WTC11 (cell line): Measurements from ENCODE around the gene GPATCH2. TPM values are rescaled to one million over a fixed set of nuclear protein-coding genes. Genes with fewer than 3 reads are reported as not detected.

Experiments used
- CBFB ChIP-seq: sonication (generic); formaldehyde crosslinking; IDR thresholded peaks from 2 replicates; pipeline ENCODE4 v1.8.1; 2022; ENCODE audit warnings: mild to moderate bottlenecking, low read depth, missing genetic modification reagents
- E2F5 ChIP-seq: sonication (generic); formaldehyde crosslinking; IDR thresholded peaks from 2 replicates; pipeline ENCODE4 v1.8.1; 2022; ENCODE audit warnings: mild to moderate bottlenecking, moderate library complexity, missing genetic modification reagents
- IRF1 ChIP-seq: sonication (generic); formaldehyde crosslinking; IDR thresholded peaks from 2 replicates; pipeline ENCODE4 v1.8.0; 2023; ENCODE audit warnings: missing genetic modification reagents
- KAT7 ChIP-seq: sonication (generic); formaldehyde crosslinking; IDR thresholded peaks from 2 replicates; pipeline ENCODE4 v1.8.1; 2023; ENCODE audit warnings: missing genetic modification reagents, mild to moderate bottlenecking, borderline replicate concordance
- NR2C2 ChIP-seq: sonication (generic); formaldehyde crosslinking; IDR thresholded peaks from 2 replicates; pipeline ENCODE4 v1.8.0; 2022; ENCODE audit warnings: mild to moderate bottlenecking, missing genetic modification reagents
- PRDM15 ChIP-seq: sonication (generic); formaldehyde crosslinking; IDR thresholded peaks from 2 replicates; pipeline ENCODE4 v1.8.0; 2022; ENCODE audit warnings: missing genetic modification reagents
- PRRX2 ChIP-seq: fragments of 250-450 bp; sonication (Bioruptor Pico); IDR thresholded peaks from 2 replicates; pipeline ENCODE4 v1.8.0; 2021; ENCODE audit warnings: mild to moderate bottlenecking
- RORB ChIP-seq: fragments of 250-450 bp; sonication (Bioruptor Pico); IDR thresholded peaks from 2 replicates; pipeline ENCODE4 v1.9.0; 2021; ENCODE audit warnings: mild to moderate bottlenecking
- SMAD3 ChIP-seq: sonication (generic); formaldehyde crosslinking; IDR thresholded peaks from 2 replicates; pipeline ENCODE4 v1.8.0; 2022; ENCODE audit warnings: missing genetic modification reagents, mild to moderate bottlenecking, borderline replicate concordance
- ZNF671 ChIP-seq: fragments of 250-450 bp; sonication (Bioruptor Pico); IDR thresholded peaks from 2 replicates; pipeline ENCODE4 v1.8.0; 2021; ENCODE audit warnings: mild to moderate bottlenecking
- total RNA-seq: library from RNA; stranded (reverse); gene quantifications from 3 replicates; pipeline ENCODE4 v1.2.3, GENCODE V29; 2021
- TF ChIP-seq, protein P1 (sequence below): sonication (generic); formaldehyde crosslinking; IDR thresholded peaks from 2 replicates; pipeline ENCODE4 v1.8.1; 2022; ENCODE audit warnings: low read depth, mild to moderate bottlenecking, moderate library complexity, missing genetic modification reagents, borderline replicate concordance
- TF ChIP-seq, protein P2 (sequence below): sonication (generic); formaldehyde crosslinking; IDR thresholded peaks from 2 replicates; pipeline ENCODE4 v1.8.0; 2023; ENCODE audit warnings: mild to moderate bottlenecking, missing genetic modification reagents
- TF ChIP-seq, protein P3 (sequence below): sonication (generic); formaldehyde crosslinking; IDR thresholded peaks from 2 replicates; pipeline ENCODE4 v1.8.1; 2023; ENCODE audit warnings: mild to moderate bottlenecking, missing genetic modification reagents, borderline replicate concordance
- TF ChIP-seq, protein P4 (sequence below): sonication (generic); formaldehyde crosslinking; IDR thresholded peaks from 2 replicates; pipeline ENCODE4 v1.8.1; 2023; ENCODE audit warnings: mild to moderate bottlenecking, missing genetic modification reagents, moderate library complexity

The GPATCH2 gene
- total RNA-seq, 1 experiment from 2014 or later, result 11.5 TPM

- TF ChIP-seq CBFB (no peak), ZNF671 (CRISPR knock-in tag) (no peak), SMAD3 (CRISPR knock-in tag) (no peak), KAT7 (CRISPR knock-in tag) (no peak), PRDM15 (CRISPR knock-in tag) (no peak), PRRX2 (CRISPR knock-in tag) (no peak), NR2C2 (CRISPR knock-in tag) (no peak), E2F5 (CRISPR knock-in tag) (no peak), IRF1 (CRISPR knock-in tag) (no peak), RORB (no peak)
- TF ChIP-seq, protein P1, sequence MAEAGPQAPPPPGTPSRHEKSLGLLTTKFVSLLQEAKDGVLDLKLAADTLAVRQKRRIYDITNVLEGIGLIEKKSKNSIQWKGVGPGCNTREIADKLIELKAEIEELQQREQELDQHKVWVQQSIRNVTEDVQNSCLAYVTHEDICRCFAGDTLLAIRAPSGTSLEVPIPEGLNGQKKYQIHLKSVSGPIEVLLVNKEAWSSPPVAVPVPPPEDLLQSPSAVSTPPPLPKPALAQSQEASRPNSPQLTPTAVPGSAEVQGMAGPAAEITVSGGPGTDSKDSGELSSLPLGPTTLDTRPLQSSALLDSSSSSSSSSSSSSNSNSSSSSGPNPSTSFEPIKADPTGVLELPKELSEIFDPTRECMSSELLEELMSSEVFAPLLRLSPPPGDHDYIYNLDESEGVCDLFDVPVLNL, result no peak
- TF ChIP-seq, protein P2, sequence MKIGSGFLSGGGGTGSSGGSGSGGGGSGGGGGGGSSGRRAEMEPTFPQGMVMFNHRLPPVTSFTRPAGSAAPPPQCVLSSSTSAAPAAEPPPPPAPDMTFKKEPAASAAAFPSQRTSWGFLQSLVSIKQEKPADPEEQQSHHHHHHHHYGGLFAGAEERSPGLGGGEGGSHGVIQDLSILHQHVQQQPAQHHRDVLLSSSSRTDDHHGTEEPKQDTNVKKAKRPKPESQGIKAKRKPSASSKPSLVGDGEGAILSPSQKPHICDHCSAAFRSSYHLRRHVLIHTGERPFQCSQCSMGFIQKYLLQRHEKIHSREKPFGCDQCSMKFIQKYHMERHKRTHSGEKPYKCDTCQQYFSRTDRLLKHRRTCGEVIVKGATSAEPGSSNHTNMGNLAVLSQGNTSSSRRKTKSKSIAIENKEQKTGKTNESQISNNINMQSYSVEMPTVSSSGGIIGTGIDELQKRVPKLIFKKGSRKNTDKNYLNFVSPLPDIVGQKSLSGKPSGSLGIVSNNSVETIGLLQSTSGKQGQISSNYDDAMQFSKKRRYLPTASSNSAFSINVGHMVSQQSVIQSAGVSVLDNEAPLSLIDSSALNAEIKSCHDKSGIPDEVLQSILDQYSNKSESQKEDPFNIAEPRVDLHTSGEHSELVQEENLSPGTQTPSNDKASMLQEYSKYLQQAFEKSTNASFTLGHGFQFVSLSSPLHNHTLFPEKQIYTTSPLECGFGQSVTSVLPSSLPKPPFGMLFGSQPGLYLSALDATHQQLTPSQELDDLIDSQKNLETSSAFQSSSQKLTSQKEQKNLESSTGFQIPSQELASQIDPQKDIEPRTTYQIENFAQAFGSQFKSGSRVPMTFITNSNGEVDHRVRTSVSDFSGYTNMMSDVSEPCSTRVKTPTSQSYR (CRISPR knock-in tag), result no peak
- TF ChIP-seq, protein P3, sequence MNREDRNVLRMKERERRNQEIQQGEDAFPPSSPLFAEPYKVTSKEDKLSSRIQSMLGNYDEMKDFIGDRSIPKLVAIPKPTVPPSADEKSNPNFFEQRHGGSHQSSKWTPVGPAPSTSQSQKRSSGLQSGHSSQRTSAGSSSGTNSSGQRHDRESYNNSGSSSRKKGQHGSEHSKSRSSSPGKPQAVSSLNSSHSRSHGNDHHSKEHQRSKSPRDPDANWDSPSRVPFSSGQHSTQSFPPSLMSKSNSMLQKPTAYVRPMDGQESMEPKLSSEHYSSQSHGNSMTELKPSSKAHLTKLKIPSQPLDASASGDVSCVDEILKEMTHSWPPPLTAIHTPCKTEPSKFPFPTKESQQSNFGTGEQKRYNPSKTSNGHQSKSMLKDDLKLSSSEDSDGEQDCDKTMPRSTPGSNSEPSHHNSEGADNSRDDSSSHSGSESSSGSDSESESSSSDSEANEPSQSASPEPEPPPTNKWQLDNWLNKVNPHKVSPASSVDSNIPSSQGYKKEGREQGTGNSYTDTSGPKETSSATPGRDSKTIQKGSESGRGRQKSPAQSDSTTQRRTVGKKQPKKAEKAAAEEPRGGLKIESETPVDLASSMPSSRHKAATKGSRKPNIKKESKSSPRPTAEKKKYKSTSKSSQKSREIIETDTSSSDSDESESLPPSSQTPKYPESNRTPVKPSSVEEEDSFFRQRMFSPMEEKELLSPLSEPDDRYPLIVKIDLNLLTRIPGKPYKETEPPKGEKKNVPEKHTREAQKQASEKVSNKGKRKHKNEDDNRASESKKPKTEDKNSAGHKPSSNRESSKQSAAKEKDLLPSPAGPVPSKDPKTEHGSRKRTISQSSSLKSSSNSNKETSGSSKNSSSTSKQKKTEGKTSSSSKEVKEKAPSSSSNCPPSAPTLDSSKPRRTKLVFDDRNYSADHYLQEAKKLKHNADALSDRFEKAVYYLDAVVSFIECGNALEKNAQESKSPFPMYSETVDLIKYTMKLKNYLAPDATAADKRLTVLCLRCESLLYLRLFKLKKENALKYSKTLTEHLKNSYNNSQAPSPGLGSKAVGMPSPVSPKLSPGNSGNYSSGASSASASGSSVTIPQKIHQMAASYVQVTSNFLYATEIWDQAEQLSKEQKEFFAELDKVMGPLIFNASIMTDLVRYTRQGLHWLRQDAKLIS, result no peak
- TF ChIP-seq, protein P4, sequence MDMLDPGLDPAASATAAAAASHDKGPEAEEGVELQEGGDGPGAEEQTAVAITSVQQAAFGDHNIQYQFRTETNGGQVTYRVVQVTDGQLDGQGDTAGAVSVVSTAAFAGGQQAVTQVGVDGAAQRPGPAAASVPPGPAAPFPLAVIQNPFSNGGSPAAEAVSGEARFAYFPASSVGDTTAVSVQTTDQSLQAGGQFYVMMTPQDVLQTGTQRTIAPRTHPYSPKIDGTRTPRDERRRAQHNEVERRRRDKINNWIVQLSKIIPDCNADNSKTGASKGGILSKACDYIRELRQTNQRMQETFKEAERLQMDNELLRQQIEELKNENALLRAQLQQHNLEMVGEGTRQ (CRISPR knock-in tag), result no peak
Measured at GRCh38 chr1:217552339-217552951, 78.4 kb downstream of the GPATCH2 start (continued).
